VCaP (cell line): ENCODE measurements around the gene MMEL1.

Experiments used
- H3K27ac ChIP-seq: fragments of 450-650 bp; 2 replicates; pipeline ENCODE4 v1.5.1; 2017
- TF ChIP-seq, protein P1 (sequence below): fragments of 450-650 bp; conservative IDR thresholded peaks from 2 replicates; pipeline ENCODE4 v1.5.1; 2017; ENCODE audit warnings: mild to moderate bottlenecking, moderate library complexity

The MMEL1 gene

DNA sequence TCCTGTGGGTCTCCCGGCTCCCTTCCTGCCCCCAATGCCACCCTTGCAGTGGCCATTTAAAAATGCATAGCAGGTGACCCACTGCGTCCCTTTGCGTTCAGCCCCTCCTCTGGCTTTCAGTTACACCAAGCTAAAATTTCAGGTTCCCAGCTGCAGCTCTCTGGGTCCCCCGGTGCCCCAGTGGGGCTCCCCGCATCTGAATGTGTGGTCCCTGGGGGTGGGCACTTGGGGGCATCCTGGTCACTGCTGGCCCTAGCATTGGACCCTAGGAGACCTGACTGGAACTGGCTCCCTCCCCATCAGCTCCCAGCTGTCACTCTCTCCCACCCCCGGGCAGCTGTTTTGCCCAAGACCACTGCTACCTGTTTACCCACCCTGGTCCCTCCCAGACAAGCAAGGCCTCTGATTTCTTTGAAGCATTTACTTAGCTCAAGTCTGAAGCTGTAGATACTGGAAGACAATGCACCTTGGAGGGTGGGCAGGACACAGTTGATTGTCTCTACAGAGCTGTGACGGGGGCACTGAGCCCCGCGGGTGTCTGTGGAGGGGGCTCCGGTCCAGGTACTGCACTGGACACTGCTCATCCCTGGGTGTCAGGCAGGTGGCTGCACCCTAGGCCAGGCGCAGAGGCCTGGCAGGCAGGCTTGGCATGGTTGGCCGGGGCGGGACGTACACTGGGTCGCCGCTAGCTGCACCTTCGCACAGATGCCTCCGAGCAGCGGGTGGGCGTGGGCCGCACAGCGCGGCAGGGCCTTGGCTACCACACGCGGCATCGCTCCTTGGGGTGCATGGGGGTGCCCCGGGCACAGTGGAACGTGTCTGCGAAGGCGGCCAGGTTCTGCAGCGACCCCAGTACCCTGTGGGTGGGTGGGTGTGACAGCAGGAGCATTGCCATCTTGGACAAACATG, 42.3 kb downstream of the MMEL1 start:
- TF ChIP-seq, protein P1, sequence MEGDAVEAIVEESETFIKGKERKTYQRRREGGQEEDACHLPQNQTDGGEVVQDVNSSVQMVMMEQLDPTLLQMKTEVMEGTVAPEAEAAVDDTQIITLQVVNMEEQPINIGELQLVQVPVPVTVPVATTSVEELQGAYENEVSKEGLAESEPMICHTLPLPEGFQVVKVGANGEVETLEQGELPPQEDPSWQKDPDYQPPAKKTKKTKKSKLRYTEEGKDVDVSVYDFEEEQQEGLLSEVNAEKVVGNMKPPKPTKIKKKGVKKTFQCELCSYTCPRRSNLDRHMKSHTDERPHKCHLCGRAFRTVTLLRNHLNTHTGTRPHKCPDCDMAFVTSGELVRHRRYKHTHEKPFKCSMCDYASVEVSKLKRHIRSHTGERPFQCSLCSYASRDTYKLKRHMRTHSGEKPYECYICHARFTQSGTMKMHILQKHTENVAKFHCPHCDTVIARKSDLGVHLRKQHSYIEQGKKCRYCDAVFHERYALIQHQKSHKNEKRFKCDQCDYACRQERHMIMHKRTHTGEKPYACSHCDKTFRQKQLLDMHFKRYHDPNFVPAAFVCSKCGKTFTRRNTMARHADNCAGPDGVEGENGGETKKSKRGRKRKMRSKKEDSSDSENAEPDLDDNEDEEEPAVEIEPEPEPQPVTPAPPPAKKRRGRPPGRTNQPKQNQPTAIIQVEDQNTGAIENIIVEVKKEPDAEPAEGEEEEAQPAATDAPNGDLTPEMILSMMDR: no peak

DNA sequence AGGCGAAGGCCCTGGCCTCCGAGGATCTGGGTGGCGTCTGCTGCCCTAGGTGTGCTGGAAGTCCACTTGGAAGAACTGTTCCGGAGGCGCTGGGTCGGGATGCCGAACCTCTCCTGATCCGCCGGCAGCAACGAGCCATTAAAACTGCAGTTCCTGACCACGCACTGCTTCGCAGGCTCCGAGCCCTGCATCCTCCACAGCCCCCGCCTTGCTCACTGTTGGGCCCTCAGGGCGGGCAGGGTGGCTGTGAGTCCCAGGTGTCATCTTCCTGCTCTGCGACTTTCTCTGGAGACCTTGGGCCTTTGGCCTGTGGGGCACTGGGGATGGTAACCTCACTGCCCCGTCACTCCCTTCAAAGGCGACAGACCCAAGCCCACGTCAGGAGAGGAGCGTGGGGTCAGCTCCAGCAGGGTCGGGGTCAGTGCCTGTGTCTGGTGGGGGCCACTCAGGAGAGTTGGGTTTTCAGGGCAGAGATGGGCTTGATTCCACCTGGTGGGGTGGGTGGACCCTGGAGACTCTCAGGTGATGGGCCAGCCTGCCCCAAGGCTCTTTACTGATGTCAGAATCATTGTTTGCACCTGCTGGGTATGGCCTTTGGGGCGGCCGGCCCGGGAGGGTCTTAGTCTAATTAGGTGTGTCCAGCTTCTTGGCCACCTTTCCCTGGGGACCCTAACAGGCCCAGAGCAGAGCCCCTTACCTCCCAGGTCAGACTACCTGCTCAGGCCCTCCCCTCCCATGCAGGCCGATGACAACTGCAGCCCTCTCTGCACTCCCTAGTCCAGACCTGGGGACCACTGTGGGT, 43.2 kb downstream of the MMEL1 start:
- TF ChIP-seq, protein P1: no peak
- H3K27ac ChIP-seq: no peak overlapping the region

More for the DNA sequence above, 42.3 kb downstream of the MMEL1 start:
- H3K27ac ChIP-seq: no peak overlapping the region

DNA sequence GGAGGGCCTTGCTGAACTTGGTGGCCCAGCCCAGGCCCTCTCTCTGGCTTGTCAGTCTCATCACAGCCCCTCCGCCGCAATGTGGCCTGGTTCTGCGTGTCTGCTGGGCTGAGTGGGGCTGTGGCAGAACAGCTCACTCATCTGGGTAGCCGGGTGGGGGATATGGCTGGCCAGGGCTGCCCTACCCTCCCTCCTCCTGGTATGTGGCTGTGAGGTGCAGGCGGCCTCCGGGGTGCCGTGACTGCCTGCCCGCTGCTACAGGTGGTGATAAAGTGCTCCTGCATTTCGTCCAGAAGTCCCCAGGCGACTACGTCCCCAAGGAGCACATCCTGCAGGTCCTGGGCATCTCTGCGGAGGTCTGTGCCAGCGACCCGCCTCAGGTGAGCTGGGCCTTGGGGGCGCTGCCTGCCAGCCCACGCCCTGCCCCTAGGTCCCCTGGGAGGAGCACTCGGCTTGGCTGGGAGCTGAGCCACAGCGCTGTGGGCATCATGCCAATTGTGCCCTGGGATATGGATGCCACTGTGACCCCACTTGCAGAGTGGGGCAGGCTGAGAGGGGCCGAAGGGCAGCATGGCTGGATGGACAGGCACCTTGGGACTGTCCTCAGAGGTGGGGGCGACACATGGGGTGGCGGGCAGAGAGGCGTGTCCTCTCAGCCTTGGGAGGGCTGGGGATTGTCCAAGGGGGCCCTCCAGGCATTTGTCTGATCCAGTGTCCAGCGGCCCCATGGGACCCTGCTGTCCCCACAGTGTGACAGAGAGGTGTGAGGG, 44.0 kb downstream of the MMEL1 start:
- TF ChIP-seq, protein P1: no peak
- no peak overlapping the region for H3K27ac ChIP-seq

DNA sequence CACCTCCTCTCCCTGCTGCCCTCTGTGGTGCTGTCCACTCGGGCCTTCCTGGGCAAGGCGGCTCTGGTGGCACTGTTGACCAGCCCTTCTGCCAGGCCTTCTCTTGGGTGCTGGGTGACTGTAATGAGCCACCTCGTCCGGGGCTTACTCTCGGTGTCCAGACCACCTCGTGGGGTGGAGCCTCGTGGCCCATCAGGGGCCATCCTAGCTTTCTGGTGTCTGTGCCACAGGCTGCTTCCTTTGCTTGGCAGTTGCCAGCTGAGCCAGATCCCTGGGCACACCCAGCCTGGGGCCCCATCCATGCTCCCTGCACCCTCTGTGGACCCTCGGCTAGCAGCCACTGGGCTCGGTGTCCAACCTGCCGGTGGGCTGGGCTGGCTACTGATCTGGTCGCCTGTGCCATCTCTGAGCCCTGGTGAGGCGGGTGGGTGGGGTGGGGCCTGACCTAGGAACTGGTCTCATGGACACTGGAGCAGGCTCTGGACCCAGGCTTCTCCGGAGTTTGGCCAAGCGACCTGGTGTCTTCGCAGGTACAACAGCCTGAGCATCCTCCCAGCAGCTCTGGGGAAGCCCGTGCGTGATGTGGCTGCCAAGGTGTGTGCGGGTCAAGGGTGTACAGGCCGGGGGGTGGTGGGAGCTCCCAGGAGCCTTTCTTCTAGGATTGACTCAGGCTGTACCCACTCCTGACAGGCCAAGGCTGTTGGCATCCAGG, 44.8 kb downstream of the MMEL1 start:
- H3K27ac ChIP-seq: peak overlapping the region; percentile 91; the same call in 1 of the 2 replicates
- TF ChIP-seq, protein P1: no peak

DNA sequence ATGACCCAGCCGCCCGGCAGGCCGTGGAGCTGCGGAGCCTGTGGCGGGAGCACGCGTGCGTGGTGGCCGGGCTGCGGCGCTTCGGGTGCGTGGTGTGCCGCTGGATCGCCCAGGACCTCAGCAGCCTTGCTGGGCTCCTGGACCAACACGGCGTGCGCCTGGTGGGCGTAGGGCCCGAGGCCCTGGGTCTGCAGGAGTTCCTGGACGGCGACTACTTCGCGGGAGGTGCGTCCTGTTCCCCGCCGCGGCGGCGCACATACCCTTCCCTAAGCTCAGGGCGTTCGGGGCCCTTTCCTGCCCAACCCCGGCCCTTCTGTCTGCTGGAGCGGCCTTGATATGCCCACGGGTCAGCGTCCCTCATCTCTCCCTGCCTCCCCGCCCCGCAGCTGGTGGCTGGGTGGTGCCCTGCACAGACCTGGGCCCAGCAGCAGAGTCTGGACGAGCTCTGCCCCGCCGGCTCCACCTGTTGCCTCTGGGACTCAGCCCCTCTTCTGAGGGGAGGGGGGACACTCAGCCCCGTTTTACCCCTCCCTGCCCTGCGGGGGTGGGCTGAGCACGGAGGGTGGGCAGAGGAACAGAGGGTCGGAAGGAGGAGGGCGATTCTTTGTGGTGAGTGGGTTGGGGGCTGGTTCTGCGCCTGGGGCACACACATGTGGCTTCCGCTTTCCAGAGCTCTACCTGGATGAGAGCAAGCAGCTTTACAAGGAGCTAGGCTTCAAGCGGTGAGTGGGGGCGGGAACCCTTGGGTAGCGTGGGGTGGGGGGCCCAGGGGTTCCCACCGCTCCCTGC, 45.6 kb downstream of the MMEL1 start:
- TF ChIP-seq, protein P1: no peak
- peak overlapping the region; percentile 91 for H3K27ac ChIP-seq
